Activated gamma-delta T cell treated with Interleukin-2 at 50 U/mL for 16 hours (primary cell): ENCODE results near the gene USP53.
A peak's percentile ranks its signal among the peaks of the same experiment; 100 is the strongest.
"Not testable (repeated sequence)": the region's sequence is repeated elsewhere in the genome, so short reads cannot be mapped to it uniquely, and the experiment has no call there.

Experiments used
- DNase-seq: peaks from one replicate; pipeline ENCODE4 v3.0.0-alpha.2; 2020

Gene USP53

DNA sequence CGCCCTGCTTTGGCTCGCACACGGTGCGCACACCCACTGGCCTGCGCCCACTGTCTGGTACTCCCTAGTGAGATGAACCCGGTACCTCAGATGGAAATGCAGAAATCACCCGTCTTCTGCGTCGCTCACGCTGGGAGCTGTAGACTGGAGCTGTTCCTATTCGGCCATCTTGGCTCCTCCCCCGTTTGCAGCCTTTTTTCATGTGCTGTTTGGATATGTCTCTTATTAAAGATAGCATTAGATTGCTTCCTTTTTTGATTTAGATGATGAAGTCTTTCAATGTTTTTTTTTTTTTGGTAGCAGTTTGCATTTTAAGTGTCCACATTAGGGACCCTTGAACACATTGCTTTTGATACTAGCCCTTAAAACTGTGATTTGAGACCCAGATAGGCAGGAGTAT, 67.4 kb downstream of the USP53 start:
- DNase-seq: not testable (repeated sequence)

GRCh38 chr4:119281393-119281792, 68.9 kb downstream of the USP53 start:
- DNase-seq: no peak

DNA sequence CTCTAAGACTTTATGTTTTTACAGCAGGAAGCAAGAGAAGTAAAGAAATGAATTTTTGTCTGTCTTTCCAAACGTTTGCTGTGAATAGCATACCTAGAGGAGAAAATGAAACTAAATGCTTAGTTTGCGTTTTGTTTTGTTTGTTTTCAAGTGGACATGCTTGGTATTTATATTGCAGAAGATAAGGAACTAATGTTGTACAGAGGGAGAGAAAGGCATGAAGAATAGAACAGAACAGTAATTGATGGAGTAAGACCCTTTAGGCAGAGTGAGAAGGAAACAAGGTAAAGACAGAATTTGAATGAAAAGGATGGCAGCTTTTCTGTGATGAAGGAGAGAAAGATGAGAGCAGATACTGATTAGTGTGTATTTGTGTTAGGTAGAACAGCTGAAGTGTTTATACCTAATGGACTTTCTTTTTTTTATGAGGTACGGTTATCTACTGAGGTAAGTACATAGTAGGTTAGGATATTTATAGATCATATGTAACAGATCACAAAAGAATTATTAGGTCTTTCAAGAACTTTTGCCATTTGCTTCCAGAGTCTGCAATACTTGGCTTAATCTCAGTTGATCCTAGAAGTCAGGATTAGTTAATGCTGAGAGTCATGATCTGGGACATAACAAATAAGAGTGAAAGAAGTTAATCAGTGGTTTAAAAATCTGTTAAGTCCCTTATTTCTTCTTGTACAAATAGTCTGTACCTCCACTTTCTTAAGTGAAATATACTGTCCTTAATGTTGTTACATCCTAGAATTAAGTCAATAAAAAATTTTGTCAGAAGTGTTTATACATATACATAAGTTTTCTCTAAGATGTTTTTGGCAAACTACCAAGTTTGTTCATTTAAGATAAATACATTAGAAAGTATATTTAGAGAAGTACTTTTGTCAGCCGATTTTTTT, 72.6 kb downstream of the USP53 start:
- no peak for DNase-seq

DNA sequence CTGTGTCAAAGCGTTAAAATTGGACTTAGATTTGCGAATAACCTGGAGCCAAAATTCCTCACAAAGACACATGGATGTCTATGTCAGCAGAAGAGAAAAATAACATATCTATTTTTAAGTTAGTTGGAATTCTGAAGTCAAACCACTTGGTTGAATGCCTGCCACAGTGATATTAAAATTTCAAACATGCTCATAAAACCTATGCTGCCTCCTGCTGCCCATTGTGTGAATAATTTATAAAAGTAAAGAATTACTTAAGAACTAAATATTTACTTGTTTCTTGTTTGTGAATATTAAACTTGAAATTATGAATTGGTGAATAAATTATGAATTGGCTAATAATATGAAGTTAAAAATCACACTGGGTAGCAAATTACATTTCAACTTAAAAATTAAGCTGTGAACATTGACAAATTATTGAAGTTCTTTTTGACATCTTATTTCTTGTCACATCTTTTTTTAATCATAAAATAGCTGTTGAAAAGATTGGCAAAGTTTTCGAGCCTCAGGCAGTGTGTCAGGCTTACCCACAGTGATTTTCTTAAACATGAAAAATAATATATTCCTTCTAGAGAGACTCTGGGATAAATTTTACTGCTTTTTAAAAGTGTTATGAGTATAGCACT, 74.0 kb downstream of the USP53 start:
- DNase-seq: peak; percentile 20

DNA sequence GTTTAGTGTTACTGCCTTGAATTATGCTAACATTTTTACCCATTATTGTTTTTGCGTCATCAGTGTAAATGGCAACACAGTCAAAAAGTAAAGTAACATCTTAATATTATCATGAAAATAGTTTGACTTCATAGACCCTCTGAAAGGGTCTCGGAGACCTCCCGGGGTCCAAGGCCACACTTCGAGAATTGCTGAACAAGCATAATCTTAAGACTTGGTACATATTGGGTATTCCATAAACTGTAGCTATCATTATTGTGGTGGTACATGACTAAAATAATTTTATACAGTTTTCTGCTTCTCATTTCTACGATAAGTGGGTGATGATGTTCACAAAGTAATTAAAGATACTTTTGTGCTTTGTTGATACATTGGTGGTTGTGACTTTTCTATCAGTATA, 76.8 kb downstream of the USP53 start:
- no peak for DNase-seq

DNA sequence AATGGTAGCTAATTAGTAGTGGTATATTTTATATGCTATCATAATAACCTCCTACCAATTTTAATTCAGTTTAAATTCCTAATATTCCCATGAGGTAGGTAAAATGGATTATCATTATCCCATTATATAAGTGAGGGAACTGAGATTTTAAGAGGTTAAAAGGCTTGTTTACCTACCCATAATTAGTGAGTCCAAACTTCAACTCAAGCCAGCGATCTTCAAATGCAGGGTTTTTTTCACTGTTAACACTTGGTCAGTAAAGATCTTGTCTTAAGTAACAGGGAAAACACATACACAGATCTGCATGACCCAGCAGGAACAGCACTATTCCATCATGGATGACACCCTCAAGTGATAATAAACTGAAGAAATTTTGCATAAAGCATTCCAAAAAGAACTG, 78.1 kb downstream of the USP53 start:
- DNase-seq: no peak

- DNase-seq: no peak
Observed at GRCh38 chr4:119296356-119296755, 83.8 kb downstream of the USP53 start.

DNA sequence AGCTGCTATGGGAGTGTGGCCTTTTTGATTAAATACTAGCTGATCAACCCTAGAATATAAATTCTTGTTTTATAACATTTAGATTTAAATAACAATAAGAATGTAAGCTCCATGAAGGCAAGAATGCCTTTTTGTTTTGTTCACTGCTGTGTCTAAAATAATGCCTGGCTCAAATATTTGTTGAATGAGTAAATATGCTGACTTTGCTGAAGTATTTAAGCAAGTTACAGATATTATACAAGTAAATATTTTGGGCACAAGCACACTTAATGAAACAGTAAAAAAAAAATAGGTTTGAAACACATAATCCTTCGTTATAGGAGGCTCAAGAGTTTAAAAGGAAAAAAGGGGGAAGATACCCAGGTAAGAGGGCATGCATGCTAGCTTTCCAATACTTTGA, 85.3 kb downstream of the USP53 start:
- no peak for DNase-seq

DNA sequence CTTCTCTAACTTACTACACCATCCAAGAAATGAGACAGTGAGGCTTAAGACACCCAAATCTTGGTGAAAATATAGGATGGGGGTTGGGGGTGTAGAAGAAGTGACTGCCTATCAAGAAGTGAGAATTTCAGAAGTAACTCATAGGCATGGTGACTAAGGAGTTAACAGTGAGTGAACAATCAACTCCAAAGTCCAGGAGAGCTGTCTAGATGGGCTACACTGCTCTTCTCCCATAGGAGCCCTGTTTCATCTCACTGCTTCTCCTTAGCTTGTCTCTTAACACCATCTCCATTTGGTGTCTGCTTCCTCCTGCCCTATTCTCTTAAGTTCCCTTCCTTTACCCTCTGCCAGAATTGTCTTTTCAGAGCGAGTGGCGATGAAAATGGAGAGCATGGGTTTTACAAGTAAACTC, 86.8 kb downstream of the USP53 start:
- DNase-seq: no peak

DNA sequence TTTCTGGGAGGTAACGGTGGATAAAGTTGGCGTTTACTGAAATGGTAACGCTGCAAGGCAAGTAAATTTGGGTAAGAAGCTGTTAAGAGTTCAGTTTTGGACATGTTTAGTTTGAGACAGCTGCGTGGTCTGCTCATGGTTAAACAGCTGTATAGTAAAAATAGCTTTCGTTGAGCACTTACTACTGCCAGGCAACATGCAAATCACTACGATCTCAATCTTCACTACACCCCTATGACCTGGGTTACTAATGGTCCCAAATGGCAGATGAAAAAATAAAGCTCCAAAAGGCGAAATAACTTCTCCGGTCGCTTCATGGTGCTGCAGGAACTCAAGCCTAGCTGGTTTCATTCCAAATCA, 87.2 kb downstream of the USP53 start:
- no peak for DNase-seq

- DNase-seq: peak; percentile 87
Observed at GRCh38 chr4:119300101-119300978, 87.8 kb downstream of the USP53 start.

DNA sequence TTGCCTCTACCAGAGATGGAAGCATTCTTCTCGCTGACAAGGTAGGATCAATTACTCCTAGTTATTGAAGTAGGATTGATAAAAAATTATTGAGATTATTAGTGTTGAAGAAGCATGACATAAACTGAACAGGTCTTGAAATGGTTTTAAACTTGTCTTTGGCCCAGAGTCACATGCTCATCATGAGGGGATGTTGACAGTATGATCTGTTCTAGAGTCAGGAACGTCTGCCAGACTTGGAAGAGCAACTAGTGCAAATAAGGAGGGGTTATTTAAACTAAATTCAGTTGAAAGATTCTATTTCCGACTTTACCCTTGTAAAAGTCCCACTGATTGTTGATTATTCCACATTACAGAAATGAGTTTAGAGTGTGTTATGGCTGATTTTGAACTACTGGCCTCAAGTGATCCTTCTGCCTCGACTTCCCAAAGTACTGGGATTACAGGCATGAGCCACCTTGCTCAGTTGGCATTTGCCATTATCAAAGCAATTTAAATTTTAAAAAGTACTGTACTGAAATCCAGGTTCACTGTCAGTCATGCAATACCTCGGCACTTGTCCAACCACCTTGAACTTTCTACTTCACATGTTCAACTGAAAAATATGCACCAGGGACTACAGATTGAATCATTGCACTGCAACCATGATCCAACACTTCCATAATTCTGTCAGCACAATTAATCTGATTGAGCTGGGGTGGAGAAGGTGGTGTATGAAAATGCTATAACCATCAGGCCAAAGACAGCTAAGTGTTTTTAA, 89.7 kb downstream of the USP53 start:
- DNase-seq: no peak

DNA sequence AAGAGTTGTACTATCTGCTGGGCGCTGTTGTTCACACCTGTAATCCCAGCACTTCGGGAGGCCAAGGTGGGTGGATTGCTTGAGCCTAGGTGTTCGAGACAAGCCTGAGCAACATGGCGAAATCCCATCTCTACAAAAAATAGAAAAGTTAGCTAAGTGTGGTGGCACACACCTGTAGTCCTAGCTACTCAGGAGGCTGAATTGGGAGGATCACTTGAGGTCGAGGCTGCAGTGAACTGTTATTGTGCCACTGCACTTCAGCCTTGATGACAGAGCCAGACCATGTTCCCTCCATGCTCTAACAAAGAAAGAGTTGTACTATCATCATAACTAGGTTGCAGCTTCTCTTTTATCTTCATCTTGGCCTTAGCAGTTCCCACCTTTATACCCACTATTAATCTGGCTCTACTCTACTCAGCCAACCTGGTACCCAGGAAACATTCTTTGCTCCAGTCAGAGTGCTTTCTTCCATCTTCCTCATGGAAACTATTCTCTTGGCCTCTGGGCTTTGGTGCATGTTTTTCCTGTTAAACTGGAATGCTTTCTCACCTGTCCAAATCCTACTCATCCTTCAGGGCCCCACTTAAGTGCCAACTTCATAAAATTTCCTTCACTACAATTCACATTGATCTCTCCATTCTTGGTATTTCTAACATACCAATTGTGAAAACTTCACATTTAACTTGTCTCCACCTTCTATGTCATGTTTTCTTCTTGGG, 91.2 kb downstream of the USP53 start:
- no peak for DNase-seq

DNA sequence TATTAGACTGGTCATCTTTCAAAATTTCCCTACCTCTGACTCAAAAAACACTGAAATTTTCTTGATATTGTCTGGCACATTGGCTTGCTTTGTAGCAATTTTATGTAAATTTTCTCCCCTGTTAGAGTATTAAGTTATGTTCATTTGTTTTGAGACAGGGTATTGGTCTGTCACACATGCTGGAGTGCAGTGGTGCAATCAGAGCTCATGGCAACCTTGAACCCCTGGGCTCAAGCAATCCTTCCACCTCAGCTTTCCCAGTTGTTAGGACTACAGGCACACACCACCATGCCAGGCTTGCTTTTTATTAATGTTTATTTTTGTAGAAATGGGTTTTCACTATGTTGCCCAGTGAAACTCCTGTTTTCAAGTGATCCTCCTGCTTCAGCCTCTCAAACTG, 91.9 kb downstream of the USP53 start:
- no peak for DNase-seq

- DNase-seq: no peak
Observed at GRCh38 chr4:119307606-119308005, 95.1 kb downstream of the USP53 start.

- no peak for DNase-seq
Observed at GRCh38 chr4:119310826-119311225, 98.3 kb downstream of the USP53 start.

GRCh38 chr4:119313237-119313636, 100.7 kb downstream of the USP53 start:
- no peak for DNase-seq

GRCh38 chr4:119314356-119314755, 101.8 kb downstream of the USP53 start:
- DNase-seq: peak; percentile 19

GRCh38 chr4:119315036-119315435, 102.5 kb downstream of the USP53 start:
- DNase-seq: no peak

DNA sequence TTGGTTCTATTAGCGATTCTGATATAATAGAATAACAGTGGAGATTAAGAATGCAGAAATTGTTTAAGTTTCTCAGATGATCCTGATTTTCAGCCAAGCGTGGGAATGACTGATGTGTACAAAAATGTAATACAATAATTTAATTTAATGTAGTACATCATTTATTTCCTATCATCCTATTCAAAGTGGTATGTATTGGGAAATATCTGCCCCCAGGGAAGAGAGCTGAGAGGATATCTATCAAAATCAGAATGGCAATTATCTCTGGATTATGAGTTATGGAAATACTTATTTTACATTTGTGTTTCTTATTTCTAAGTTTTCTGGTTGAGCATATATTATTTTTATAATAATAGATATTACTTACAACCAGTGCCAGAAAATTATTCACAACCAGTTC, 105.5 kb downstream of the USP53 start:
- no peak for DNase-seq

DNA sequence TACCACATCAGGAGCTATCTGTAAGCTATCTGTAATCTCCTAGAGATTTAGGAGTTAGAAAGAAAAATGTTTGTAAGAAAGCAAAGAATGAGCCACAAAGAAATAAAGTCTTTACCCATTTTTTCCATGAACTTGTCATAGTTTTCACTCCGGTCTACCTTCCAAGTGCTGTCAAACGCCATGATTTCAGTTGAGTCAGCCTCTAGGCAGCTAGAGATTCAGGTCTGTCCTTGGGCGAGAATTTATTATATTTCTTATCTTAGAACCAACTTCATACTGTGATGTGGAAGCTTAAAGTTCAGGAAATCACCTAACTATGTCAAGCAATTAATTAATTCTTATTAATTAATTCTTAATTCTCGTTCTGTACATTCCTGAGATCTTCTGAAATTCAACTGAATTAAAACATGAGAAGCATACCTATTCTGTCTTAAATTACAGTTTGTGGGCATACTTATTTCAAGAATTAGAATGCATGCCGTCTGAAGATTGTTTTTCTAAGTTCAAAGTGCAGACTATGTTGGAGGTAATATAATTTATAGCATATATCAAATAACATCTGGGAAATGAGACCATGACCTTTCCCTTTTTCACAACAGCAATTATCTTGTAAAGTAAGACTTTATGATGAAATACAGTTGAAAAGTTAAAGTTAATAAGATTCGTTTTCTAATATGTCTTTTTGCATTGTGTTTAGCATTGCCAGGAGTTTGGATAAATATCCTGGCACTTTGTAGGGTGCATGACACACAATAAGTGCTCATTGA, 109.6 kb downstream of the USP53 start, which contains the start of gene FABP2:
Gene FABP2, minus strand, starts transcription at position 218 of the 767 bp plus-strand sequence. Its CDS starts 36 bp downstream, at position 182.
- no peak for DNase-seq
